ENCODE measurements around the gene U2AF2.

Gene U2AF2

DNA sequence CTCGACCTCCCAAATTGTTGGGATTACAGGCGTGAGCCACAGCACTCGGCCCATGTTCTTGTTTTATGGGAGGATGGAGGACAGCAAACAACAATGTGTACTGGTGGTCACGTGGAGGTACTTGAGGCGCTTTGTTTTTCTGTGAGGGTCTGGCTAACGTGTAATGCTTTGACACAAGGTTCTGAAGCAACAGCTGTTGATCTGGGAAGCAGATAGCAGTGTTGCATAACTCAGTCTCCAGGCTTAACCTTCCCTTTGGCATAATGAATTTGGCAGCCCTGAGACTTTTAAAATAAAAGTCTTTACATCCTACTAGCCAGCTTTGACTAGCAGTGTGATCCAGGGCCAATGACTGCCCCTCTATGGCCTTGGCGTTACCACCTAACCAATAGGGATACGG lies 21.0 kb upstream of the U2AF2 start:
- H3K36me3 ChIP-seq (ENCODE audit: insufficient read depth, low read length) = no peaks in the 10 kb centered on the region
- no peaks in the 10 kb centered on the region for H3K9me3 ChIP-seq (ENCODE audit: control insufficient read depth, insufficient read depth, low read length)
- H3K9ac ChIP-seq (ENCODE audit: low read depth, low read length) = no peak overlapping the region; the same call in 1 of the 2 replicates
- peaks cover 8% of the 10 kb centered on the region; the same call in 1 of the 2 replicates for H3K4me1 ChIP-seq (ENCODE audit: insufficient read depth, low read length)

DNA sequence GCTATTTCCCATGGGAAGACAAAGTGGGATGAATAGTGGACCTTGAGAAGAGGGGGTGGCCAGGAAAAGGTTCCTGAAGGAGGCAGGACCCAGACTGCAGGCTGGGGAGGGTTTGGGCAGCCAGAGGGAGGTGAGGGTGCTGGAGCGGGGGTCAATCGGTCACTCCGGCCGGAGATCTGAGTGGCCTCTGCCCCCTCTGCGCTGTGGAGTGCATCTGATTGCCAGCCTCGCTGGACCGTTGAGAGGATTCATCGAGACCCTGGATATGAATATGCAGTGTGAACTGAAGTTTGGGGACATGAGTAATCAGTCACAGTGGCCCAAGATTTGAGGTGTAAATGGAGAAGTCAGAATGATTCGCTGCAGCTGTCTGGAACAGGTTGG lies 19.5 kb upstream of the U2AF2 start:
- Histone ChIP-seq H3K9me3 (ENCODE audit: control insufficient read depth, insufficient read depth, low read length) (no peaks in the 10 kb centered on the region), H3K4me1 (ENCODE audit: insufficient read depth, low read length) (peaks cover 8% of the 10 kb centered on the region; the same call in 1 of the 2 replicates), H3K9ac (ENCODE audit: low read depth, low read length) (peak overlapping the region; percentile 96), H3K36me3 (ENCODE audit: insufficient read depth, low read length) (no peaks in the 10 kb centered on the region)

DNA sequence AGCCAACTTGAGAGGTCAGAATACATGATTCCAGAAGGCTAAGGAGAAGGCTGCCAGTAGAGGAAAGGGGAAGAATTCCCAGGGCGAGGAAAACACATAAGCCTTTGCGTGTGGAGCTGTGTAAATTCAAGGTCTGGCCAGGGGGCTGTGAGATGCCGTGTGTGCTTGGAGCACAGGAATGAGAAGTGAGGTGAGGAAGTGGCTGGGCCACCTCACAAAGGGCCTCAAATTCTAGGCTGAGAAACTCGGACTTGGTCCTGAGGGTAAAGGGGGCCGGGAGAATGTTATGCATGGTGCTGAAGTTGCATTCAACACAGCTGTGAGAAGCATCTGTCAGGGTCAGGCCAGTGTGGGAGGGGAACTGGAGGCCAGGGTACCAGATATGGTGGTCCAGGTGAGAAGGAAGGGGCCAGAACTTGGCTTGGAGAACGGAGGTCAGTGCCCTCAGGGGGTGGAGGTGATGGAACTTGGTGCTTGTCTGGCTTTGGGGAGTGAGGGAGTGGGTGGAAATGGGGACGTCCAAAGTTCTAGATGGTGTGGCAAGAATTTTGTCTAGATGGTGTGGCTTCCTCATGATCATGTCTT lies 18.9 kb upstream of the U2AF2 start:
- Histone ChIP-seq H3K9me3 (ENCODE audit: control insufficient read depth, insufficient read depth, low read length) (no peaks in the 10 kb centered on the region), H3K4me1 (ENCODE audit: insufficient read depth, low read length) (peaks cover 8% of the 10 kb centered on the region; the same call in 1 of the 2 replicates), H3K9ac (ENCODE audit: low read depth, low read length) (peak overlapping the region; percentile 96), H3K36me3 (ENCODE audit: insufficient read depth, low read length) (no peaks in the 10 kb centered on the region)

- H3K9me3 ChIP-seq (ENCODE audit: control insufficient read depth, insufficient read depth, low read length) = no peaks in the 10 kb centered on the region
- no peaks in the 10 kb centered on the region for H3K36me3 ChIP-seq (ENCODE audit: insufficient read depth, low read length)
- no peak overlapping the region for H3K9ac ChIP-seq (ENCODE audit: low read depth, low read length)
- peaks cover 8% of the 10 kb centered on the region; the same call in 1 of the 2 replicates for H3K4me1 ChIP-seq (ENCODE audit: insufficient read depth, low read length)
Measured at GRCh38 chr19:55636723-55637122, 18.1 kb upstream of the U2AF2 start.

GRCh38 chr19:55637534-55637933 lies 17.3 kb upstream of the U2AF2 start:
- Histone ChIP-seq H3K9ac (ENCODE audit: low read depth, low read length) (no peak overlapping the region), H3K9me3 (ENCODE audit: control insufficient read depth, insufficient read depth, low read length) (no peaks in the 10 kb centered on the region), H3K36me3 (ENCODE audit: insufficient read depth, low read length) (no peaks in the 10 kb centered on the region), H3K4me1 (ENCODE audit: insufficient read depth, low read length) (peaks cover 8% of the 10 kb centered on the region; the same call in 1 of the 2 replicates)

GRCh38 chr19:55638864-55639359 lies 15.9 kb upstream of the U2AF2 start:
- H3K9ac ChIP-seq (ENCODE audit: low read depth, low read length) = no peak overlapping the region
- no peaks in the 10 kb centered on the region for H3K36me3 ChIP-seq (ENCODE audit: insufficient read depth, low read length)
- no peaks in the 10 kb centered on the region for H3K9me3 ChIP-seq (ENCODE audit: control insufficient read depth, insufficient read depth, low read length)
- peaks cover 8% of the 10 kb centered on the region; the same call in 1 of the 2 replicates for H3K4me1 ChIP-seq (ENCODE audit: insufficient read depth, low read length)

DNA sequence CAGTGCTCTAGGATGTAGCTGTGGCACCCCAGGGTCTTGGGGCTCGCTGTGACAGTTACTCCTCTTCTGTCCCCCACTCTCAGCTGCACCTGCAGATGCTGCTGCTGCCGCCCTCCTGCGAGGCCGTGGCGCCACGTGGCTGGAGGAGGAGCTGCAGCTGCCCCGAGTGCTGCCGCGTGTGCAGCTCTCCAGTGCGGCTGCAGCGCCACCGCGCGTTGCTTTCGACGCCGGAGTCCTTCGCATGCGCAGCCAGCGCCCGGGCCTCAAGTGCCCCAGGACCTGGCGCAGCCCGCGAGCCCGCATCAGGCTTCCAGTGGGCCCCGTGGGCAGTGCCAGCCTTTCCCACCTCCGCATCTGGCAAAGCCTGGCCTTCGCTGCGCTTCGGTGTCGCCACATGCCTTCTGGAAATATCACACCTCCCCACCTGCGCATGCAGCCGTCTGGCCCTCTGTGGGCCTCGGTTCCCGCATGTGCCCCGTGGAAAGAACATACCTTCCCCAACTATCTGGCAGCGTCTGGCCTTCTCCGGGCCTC lies 14.7 kb upstream of the U2AF2 start:
- peaks cover 8% of the 10 kb centered on the region; the same call in 1 of the 2 replicates for H3K4me1 ChIP-seq (ENCODE audit: insufficient read depth, low read length)

DNA sequence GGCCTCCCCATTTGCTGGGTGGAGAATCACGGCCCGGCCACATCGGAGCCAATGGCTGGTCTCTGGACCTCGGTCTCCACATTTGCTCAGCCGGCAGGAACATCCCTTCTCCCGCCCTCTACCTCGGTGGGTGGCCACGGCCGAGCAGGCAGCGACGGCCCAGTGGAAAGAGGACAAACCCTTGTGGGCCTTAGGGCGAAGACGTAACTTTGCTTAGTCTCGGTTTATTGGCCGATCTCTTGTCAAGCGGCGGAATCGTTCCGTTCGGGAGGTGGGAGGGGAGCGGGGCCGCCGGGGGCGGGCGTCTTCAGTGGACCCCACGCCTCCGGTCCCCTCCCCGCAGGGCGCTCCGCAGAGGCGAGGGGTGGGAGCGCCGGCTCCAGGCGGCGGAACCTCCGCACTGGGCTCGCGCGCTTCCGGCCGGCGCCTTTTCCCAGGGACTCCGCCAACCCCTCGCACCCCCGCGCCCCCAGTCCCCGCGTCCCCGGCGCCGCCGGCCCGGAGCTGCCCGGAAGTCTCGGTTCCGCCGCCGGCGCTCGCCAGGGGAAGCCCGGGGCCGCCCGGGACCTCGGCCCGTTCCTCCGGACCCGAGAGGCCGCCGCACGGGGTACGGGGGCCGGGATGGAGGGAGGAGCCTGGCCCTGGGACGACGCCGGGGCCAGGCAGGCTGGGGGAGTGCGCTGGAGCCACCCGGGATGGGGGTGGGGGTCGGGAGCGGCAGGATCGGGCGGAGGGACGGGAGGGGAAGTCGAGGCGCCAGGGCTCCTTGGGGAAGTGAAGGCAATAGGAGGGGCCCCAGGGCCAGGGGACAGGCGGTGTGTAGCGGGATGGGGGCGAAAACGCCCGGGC lies 14.0 kb upstream of the U2AF2 start, which contains the start of gene ZNF580:
Gene ZNF580 (plus strand): TSS at position 426 of the 849 bp plus-strand sequence. CDS start 1,507 bp downstream, outside the sequence.
- peak within 1 kb of the TSS; percentile 89 for H3K9ac ChIP-seq (ENCODE audit: low read depth, low read length)
- H3K9me3 ChIP-seq (ENCODE audit: control insufficient read depth, insufficient read depth, low read length) = no peaks in the 10 kb centered on the region
- peaks cover 9% of the 10 kb centered on the region for H3K36me3 ChIP-seq (ENCODE audit: insufficient read depth, low read length)
- H3K4me1 ChIP-seq (ENCODE audit: insufficient read depth, low read length) = peaks cover 4% of the 10 kb centered on the region; the same call in 1 of the 2 replicates

More for the DNA sequence above, 14.7 kb upstream of the U2AF2 start:
- H3K9me3 ChIP-seq (ENCODE audit: control insufficient read depth, insufficient read depth, low read length) = no peaks in the 10 kb centered on the region
- peak overlapping the region; percentile 89 for H3K9ac ChIP-seq (ENCODE audit: low read depth, low read length)
- H3K36me3 ChIP-seq (ENCODE audit: insufficient read depth, low read length) = peaks cover 2% of the 10 kb centered on the region

- Histone ChIP-seq H3K4me1 (ENCODE audit: insufficient read depth, low read length) (no peaks in the 10 kb centered on the region; the same call in 1 of the 2 replicates), H3K36me3 (ENCODE audit: insufficient read depth, low read length) (peaks cover 9% of the 10 kb centered on the region), H3K9me3 (ENCODE audit: control insufficient read depth, insufficient read depth, low read length) (no peaks in the 10 kb centered on the region), H3K9ac (ENCODE audit: low read depth, low read length) (peak overlapping the region; percentile 89)
Measured at GRCh38 chr19:55641426-55642152, 13.2 kb upstream of the U2AF2 start.

DNA sequence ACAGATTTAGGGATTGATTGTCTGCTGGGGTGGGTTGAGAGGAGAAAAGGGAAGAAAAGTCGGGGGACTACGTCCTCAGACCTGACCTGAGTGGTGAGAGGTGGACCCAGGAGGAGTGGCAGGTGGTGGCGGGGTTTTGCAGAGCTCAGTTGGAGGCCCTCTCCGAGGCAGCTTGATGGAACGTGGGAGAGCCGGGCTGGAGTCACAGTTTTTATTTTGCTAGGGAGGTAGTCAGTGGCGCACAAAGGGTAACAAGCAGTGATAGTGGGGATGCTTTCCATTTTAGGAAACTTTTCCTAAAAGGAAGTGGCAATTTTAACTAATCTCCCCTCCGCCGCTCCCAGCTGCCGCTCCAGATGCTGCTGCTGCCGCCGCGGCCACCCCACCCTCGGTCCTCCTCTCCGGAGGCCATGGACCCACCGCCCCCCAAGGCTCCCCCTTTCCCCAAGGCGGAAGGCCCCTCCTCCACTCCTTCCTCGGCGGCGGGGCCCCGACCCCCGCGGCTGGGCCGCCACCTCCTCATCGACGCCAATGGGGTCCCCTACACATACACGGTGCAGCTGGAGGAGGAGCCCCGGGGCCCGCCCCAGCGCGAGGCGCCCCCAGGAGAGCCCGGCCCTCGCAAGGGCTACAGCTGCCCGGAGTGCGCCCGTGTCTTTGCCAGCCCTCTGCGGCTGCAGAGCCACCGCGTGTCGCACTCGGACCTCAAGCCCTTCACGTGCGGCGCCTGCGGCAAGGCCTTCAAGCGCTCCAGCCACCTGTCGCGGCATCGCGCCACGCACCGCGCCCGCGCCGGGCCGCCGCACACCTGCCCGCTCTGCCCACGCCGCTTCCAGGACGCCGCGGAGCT lies 12.5 kb upstream of the U2AF2 start:
- Histone ChIP-seq H3K9me3 (ENCODE audit: control insufficient read depth, insufficient read depth, low read length) (no peaks in the 10 kb centered on the region), H3K36me3 (ENCODE audit: insufficient read depth, low read length) (peaks cover 9% of the 10 kb centered on the region), H3K4me1 (ENCODE audit: insufficient read depth, low read length) (no peaks in the 10 kb centered on the region; the same call in 1 of the 2 replicates), H3K9ac (ENCODE audit: low read depth, low read length) (peak overlapping the region; percentile 89)

GRCh38 chr19:55643003-55643886 lies 11.6 kb upstream of the U2AF2 start, which contains the start of gene ZNF581:
Gene ZNF581, plus strand, starts transcription at chr19:55643649. Its CDS starts 923 bp downstream, at chr19:55644572.
- H3K4me1 ChIP-seq (ENCODE audit: insufficient read depth, low read length) = no peaks in the 10 kb centered on the region; the same call in 1 of the 2 replicates

DNA sequence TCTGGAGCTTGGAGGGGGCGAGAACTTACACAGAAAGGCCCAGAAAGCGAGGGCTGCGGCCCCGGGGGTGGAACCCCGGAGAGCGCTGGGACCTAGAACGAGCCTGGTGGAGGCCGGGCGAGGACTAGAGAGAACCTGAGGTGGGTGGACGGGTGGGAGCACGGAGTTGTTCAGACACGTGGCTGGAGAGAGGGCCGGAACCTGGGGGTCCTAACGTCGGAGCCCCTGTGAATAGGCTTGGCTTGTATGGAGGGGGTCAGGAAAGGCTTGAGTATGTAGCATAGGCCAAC lies 11.0 kb upstream of the U2AF2 start:
- peaks cover 9% of the 10 kb centered on the region for H3K36me3 ChIP-seq (ENCODE audit: insufficient read depth, low read length)
- no peaks in the 10 kb centered on the region; the same call in 1 of the 2 replicates for H3K4me1 ChIP-seq (ENCODE audit: insufficient read depth, low read length)
- H3K9me3 ChIP-seq (ENCODE audit: control insufficient read depth, insufficient read depth, low read length) = no peaks in the 10 kb centered on the region

More at GRCh38 chr19:55643003-55643886, 11.6 kb upstream of the U2AF2 start, which contains the start of gene ZNF581:
- H3K36me3 ChIP-seq (ENCODE audit: insufficient read depth, low read length) = peaks cover 9% of the 10 kb centered on the region
- peak within 1 kb of the TSS; percentile 89 for H3K9ac ChIP-seq (ENCODE audit: low read depth, low read length)
- H3K9me3 ChIP-seq (ENCODE audit: control insufficient read depth, insufficient read depth, low read length) = no peaks in the 10 kb centered on the region

More for the DNA sequence above, 11.0 kb upstream of the U2AF2 start:
- H3K9ac ChIP-seq (ENCODE audit: low read depth, low read length) = peak overlapping the region; percentile 65
